ENCODE results near the gene ANP32A. TPM values are rescaled to one million over a fixed set of nuclear protein-coding genes. Genes with fewer than 3 reads are reported as not detected.

ANP32A gene
- total RNA-seq, 1 experiment from 2014 or later, result 220 TPM

GRCh38 chr15:68794307-68794706 is 26.4 kb downstream of the ANP32A start:
- Histone ChIP-seq H3K27ac (ENCODE audit: low read depth, low read length) (no peak overlapping the region), H3K4me1 (ENCODE audit: control insufficient read depth in 1 of 2, insufficient read depth in 2 of 2, low read length in 2 of 2) (peaks cover 0 to 9% of the 10 kb centered on the region in 2 experiments; a peak in 1 of 4 replicates), H3K4me3 (replicated peaks in 1 of 2; ENCODE audit: low read depth in 1 of 2, low read length in 2 of 2) (no peak overlapping the region), H3K9ac (ENCODE audit: low read length) (no peak overlapping the region), H2AFZ (ENCODE audit: low read depth, low read length, poor library complexity, severe bottlenecking) (no peak overlapping the region), H4K20me1 (ENCODE audit: insufficient read depth) (peaks cover 9% of the 10 kb centered on the region; the same call in 1 of the 2 replicates), H3K79me2 (ENCODE audit: insufficient read depth, low read length) (peaks cover 100% of the 10 kb centered on the region), H3K27me3 (ENCODE audit: insufficient read depth, low read length) (no peaks in the 10 kb centered on the region), H3K9me3 (ENCODE audit: control insufficient read depth in 1 of 2, insufficient read depth in 1 of 2, low read depth in 1 of 2, low read length in 2 of 2) (no peaks in the 10 kb centered on the region), H3K4me2 (ENCODE audit: low read length) (no peak overlapping the region), H3K9me2 (ENCODE audit: insufficient read depth) (no peaks in the 10 kb centered on the region), H3K36me3 (ENCODE audit: control insufficient read depth in 1 of 2, insufficient read depth in 2 of 2, low read length in 2 of 2) (no peaks in the 10 kb centered on the region)
- BruUV-seq (replicated peaks), result no TSS peak
- no peak for TF ChIP-seq POLR2A (IDR thresholded peaks at IDR 0.05; ENCODE audit: borderline replicate concordance, extremely low read depth, insufficient read depth, insufficient read length)
- no peak for TF ChIP-seq SIN3A (IDR thresholded peaks at IDR 0.05; ENCODE audit: low read depth)
- no peak for TF ChIP-seq JUND (IDR thresholded peaks at IDR 0.05)
- TF ChIP-seq RAD21 (IDR thresholded peaks at IDR 0.05; ENCODE audit: low read depth), result no peak
- TF ChIP-seq CBX3 (IDR thresholded peaks at IDR 0.05; ENCODE audit: low read depth), result no peak
- DNase-seq (ENCODE audit: low read depth, low spot score) (no peak), ATAC-seq (no peak)
- RAD21 ChIA-PET (ENCODE audit: low non-redundant PET in 1 of 2, low total read pairs in 2 of 2, uncharacterized antibody in 2 of 2, unreplicated experiment in 2 of 2), result no interaction called here
- CTCF ChIA-PET, result interaction anchor here (0.9 to 2.1 kb wide), 3 partner anchors 10 to 121 kb away, joined by 3 to 9 read pairs (median 6); no protein-coding TSS in a partner anchor
- intact Hi-C loops (cut with micrococcal nuclease), result no loop called here
- POLR2A ChIA-PET, result no interaction called here

GRCh38 chr15:68793776-68794175 is 26.9 kb downstream of the ANP32A start:
- ChIA-PET POLR2A (no interaction called here), CTCF (interaction anchor here (0.9 to 2.1 kb wide), 3 partner anchors 10 to 120 kb away, joined by 3 to 9 read pairs (median 6); no protein-coding TSS in a partner anchor)
- no peak for TF ChIP-seq EZH2 (IDR thresholded peaks at IDR 0.05)
- TF ChIP-seq JUND (IDR thresholded peaks at IDR 0.05), result no peak
- no peak for TF ChIP-seq MAX (IDR thresholded peaks at IDR 0.05)
- TF ChIP-seq ZBTB33 (IDR thresholded peaks at IDR 0.05; ENCODE audit: extremely low read depth, insufficient replicate concordance, low read length), result no peak
- no peak for TF ChIP-seq ELF1 (IDR thresholded peaks at IDR 0.05; ENCODE audit: borderline replicate concordance, low read depth)
- TF ChIP-seq ATF3 (IDR thresholded peaks at IDR 0.05), result no peak
- TF ChIP-seq RAD21 (IDR thresholded peaks at IDR 0.05; ENCODE audit: low read depth), result no peak

More at GRCh38 chr15:68793776-68794175, 26.9 kb downstream of the ANP32A start:
- Histone ChIP-seq H3K36me3 (ENCODE audit: control insufficient read depth in 1 of 2, insufficient read depth in 2 of 2, low read length in 2 of 2) (no peaks in the 10 kb centered on the region), H3K27ac (ENCODE audit: low read depth, low read length) (no peak overlapping the region), H3K4me1 (ENCODE audit: control insufficient read depth in 1 of 2, insufficient read depth in 2 of 2, low read length in 2 of 2) (peaks cover 0 to 9% of the 10 kb centered on the region in 2 experiments; a peak in 1 of 4 replicates), H3K9me3 (ENCODE audit: control insufficient read depth in 1 of 2, insufficient read depth in 1 of 2, low read depth in 1 of 2, low read length in 2 of 2) (no peaks in the 10 kb centered on the region), H4K20me1 (ENCODE audit: insufficient read depth) (peaks cover 8% of the 10 kb centered on the region; the same call in 1 of the 2 replicates), H3K9ac (ENCODE audit: low read length) (no peak overlapping the region), H3K4me3 (replicated peaks in 1 of 2; ENCODE audit: low read depth in 1 of 2, low read length in 2 of 2) (no peak overlapping the region), H3K79me2 (ENCODE audit: insufficient read depth, low read length) (peaks cover 100% of the 10 kb centered on the region), H3K27me3 (ENCODE audit: insufficient read depth, low read length) (no peaks in the 10 kb centered on the region), H2AFZ (ENCODE audit: low read depth, low read length, poor library complexity, severe bottlenecking) (no peak overlapping the region), H3K4me2 (ENCODE audit: low read length) (no peak overlapping the region), H3K9me2 (ENCODE audit: insufficient read depth) (no peaks in the 10 kb centered on the region)
- BruUV-seq (replicated peaks), result no TSS peak
- intact Hi-C loops (cut with micrococcal nuclease), result no loop called here
- ATAC-seq (no peak), DNase-seq (ENCODE audit: low read depth, low spot score) (no peak)
- RAD21 ChIA-PET (ENCODE audit: low non-redundant PET in 1 of 2, low total read pairs in 2 of 2, uncharacterized antibody in 2 of 2, unreplicated experiment in 2 of 2), result no interaction called here
